Activated CD4-positive, CD25-positive, alpha-beta regulatory T cell treated with anti-CD3 and anti-CD28 coated beads, Interleukin-2, amount 50 U/mL, for 72 hours (primary cell): ENCODE measurements around the gene SLC25A53.
A peak's percentile ranks its signal among the peaks of the same experiment; 100 is the strongest.

Source experiments
- DNase-seq: peaks from one replicate; pipeline ENCODE4 v3.0.0; 2021

Gene SLC25A53

GRCh38 chrX:104156630-104157529 is at the start of gene SLC25A53:
Gene SLC25A53, minus strand, starts transcription at chrX:104157009. Its CDS starts 51,752 bp downstream, at chrX:104105257.
- DNase-seq: peak; percentile 71

GRCh38 chrX:104205548-104205947 is 48.7 kb upstream of the SLC25A53 start:
- no peak for DNase-seq

- no peak for DNase-seq
These were observed 38.8 kb upstream of the SLC25A53 start for GRCh38 chrX:104195489-104196084.

GRCh38 chrX:104195013-104195412 is 38.2 kb upstream of the SLC25A53 start:
- DNase-seq: no peak

- DNase-seq: no peak
These were observed 36.7 kb upstream of the SLC25A53 start for GRCh38 chrX:104193485-104193884.

- DNase-seq: no peak
These were observed 33.0 kb upstream of the SLC25A53 start for GRCh38 chrX:104189837-104190236.

- no peak for DNase-seq
These were observed 31.1 kb upstream of the SLC25A53 start for GRCh38 chrX:104187931-104188330.

- no peak for DNase-seq
These were observed 26.9 kb upstream of the SLC25A53 start for GRCh38 chrX:104183685-104184084.

GRCh38 chrX:104173841-104174240 is 17.0 kb upstream of the SLC25A53 start:
- DNase-seq: no peak

GRCh38 chrX:104172788-104173187 is 16.0 kb upstream of the SLC25A53 start:
- DNase-seq: no peak

- DNase-seq: no peak
These were observed 15.3 kb upstream of the SLC25A53 start for GRCh38 chrX:104172121-104172520.

GRCh38 chrX:104168127-104168526 is 11.3 kb upstream of the SLC25A53 start:
- no peak for DNase-seq

GRCh38 chrX:104166735-104167436 is 10.1 kb upstream of the SLC25A53 start:
- no peak for DNase-seq

- DNase-seq: peak; percentile 87
These were observed 9.3 kb upstream of the SLC25A53 start, which contains the start of gene FAM199X for GRCh38 chrX:104165894-104166734. Gene FAM199X, plus strand, starts transcription at chrX:104166453. Its CDS starts 333 bp downstream, at chrX:104166786.

GRCh38 chrX:104151037-104151436 is 5.8 kb downstream of the SLC25A53 start:
- DNase-seq: no peak

- DNase-seq: no peak
These were observed 15.6 kb downstream of the SLC25A53 start for GRCh38 chrX:104141087-104141760.

- no peak for DNase-seq
These were observed 19.3 kb downstream of the SLC25A53 start for GRCh38 chrX:104137496-104137895.

GRCh38 chrX:104136241-104137019 is 20.4 kb downstream of the SLC25A53 start:
- peak; percentile 52 for DNase-seq

- no peak for DNase-seq
These were observed 21.1 kb downstream of the SLC25A53 start for GRCh38 chrX:104135677-104136076.

- no peak for DNase-seq
These were observed 22.1 kb downstream of the SLC25A53 start for GRCh38 chrX:104134583-104135261.
